ENCODE measurements around the gene ATP2C2.

Gene ATP2C2

DNA sequence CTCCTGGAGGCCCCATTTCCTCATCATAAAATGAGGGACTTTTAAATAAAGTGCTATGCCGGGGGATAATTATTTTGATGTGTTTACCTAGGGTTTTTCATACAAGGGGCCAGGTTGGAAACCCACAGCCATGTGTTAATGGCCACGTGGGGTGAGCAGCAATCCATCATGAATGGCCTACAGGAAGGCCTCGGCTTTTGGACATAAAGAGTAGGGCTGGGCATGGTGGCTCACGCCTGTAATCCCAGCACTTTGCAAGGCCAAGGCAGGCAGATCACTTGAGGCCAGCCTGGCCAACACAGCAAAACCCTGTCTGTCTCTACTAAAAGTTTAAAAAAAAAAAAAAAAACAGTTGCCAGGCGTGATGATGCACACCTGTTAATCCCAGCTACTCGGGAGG is 95.8 kb downstream of the ATP2C2 start:
- TF ChIP-seq POLR2A (IDR thresholded peaks at IDR 0.05; ENCODE audit: extremely low read depth, insufficient read length) (no peak), MYC (IDR thresholded peaks at IDR 0.05; ENCODE audit: low read depth, low read length) (no peak)
- TF ChIP-seq, protein P1, sequence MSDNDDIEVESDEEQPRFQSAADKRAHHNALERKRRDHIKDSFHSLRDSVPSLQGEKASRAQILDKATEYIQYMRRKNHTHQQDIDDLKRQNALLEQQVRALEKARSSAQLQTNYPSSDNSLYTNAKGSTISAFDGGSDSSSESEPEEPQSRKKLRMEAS (IDR thresholded peaks at IDR 0.05; ENCODE audit: low read depth, low read length) = no peak
- TF ChIP-seq, protein P2, sequence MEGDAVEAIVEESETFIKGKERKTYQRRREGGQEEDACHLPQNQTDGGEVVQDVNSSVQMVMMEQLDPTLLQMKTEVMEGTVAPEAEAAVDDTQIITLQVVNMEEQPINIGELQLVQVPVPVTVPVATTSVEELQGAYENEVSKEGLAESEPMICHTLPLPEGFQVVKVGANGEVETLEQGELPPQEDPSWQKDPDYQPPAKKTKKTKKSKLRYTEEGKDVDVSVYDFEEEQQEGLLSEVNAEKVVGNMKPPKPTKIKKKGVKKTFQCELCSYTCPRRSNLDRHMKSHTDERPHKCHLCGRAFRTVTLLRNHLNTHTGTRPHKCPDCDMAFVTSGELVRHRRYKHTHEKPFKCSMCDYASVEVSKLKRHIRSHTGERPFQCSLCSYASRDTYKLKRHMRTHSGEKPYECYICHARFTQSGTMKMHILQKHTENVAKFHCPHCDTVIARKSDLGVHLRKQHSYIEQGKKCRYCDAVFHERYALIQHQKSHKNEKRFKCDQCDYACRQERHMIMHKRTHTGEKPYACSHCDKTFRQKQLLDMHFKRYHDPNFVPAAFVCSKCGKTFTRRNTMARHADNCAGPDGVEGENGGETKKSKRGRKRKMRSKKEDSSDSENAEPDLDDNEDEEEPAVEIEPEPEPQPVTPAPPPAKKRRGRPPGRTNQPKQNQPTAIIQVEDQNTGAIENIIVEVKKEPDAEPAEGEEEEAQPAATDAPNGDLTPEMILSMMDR (IDR thresholded peaks at IDR 0.05; ENCODE audit: low read depth, low read length) = no peak
- DNase-seq (ENCODE audit: low read depth) = no peak
- no peak overlapping the region for H3K4me3 ChIP-seq (ENCODE audit: low read depth, low read length)

DNA sequence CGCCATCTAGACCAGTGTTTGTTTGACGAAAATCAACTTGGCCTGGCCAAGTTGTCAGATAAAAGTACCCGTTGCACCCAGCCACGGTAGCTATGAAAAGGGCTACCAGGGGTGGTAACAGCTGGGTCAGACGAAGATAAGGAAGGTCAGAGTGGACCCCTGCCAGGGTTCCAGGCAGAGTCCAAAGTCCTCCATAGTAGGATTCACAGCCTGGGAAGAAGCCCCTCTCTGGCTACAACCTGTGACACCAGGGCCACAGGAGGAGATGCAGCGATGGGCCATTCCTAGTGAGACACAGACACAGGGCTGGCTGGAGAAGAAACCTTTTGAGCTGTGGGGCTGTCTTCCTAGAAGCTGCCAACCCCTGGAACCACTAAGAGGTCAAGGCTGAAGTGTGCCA is 96.8 kb downstream of the ATP2C2 start:
- TF ChIP-seq, protein P2 (IDR thresholded peaks at IDR 0.05; ENCODE audit: low read depth, low read length) = no peak
- TF ChIP-seq, protein P1 (IDR thresholded peaks at IDR 0.05; ENCODE audit: low read depth, low read length) = no peak
- TF ChIP-seq POLR2A (IDR thresholded peaks at IDR 0.05; ENCODE audit: extremely low read depth, insufficient read length) = no peak
- no peak for TF ChIP-seq MYC (IDR thresholded peaks at IDR 0.05; ENCODE audit: low read depth, low read length)
- peak; percentile 19 for DNase-seq (ENCODE audit: low read depth)
- no peak overlapping the region for H3K4me3 ChIP-seq (ENCODE audit: low read depth, low read length)

DNA sequence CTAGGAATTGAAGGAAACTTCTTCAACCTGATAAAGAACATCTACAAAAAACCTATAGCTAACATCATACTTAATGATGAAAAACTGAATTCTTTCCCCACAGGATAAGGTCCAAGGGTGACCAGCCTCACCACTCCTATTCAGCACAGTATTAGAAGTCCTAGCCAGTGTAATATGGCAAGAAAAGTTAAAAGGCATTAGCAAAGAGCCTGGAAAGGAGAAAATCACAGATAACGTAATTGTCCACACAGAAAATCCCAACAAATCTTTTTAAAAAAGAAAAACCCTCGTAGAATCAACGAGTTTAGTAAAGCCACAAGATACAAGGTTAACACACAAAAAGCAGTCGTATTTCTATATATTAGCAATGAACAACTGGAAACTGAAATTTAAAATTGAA is 98.4 kb downstream of the ATP2C2 start:
- DNase-seq (ENCODE audit: low read depth) = no peak
- no peak overlapping the region for H3K4me3 ChIP-seq (ENCODE audit: low read depth, low read length)
- TF ChIP-seq, protein P1 (IDR thresholded peaks at IDR 0.05; ENCODE audit: low read depth, low read length) = no peak
- TF ChIP-seq POLR2A (IDR thresholded peaks at IDR 0.05; ENCODE audit: extremely low read depth, insufficient read length) = no peak
- TF ChIP-seq, protein P2 (IDR thresholded peaks at IDR 0.05; ENCODE audit: low read depth, low read length) = no peak
- no peak for TF ChIP-seq MYC (IDR thresholded peaks at IDR 0.05; ENCODE audit: low read depth, low read length)

DNA sequence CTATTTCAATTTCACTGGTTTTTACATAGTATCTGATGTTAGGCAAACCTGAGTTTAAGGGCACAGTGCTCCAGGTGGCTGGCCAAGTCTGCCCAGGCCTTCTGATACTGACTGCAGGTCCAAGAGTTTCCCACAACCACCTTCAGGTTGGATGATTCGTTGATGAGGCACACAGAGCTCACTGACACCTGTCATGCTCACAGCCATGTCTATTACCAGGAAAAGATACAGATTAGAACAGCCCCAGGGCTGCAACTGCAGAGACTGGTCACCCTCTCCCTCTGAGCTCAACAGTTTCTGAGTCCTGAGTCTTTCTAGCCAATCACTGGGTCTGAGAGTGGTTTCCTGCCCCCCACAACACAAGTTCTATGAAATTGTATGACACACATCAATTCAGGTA is 98.9 kb downstream of the ATP2C2 start:
- TF ChIP-seq MYC (IDR thresholded peaks at IDR 0.05; ENCODE audit: low read depth, low read length) (no peak), POLR2A (IDR thresholded peaks at IDR 0.05; ENCODE audit: extremely low read depth, insufficient read length) (no peak)
- TF ChIP-seq, protein P2 (IDR thresholded peaks at IDR 0.05; ENCODE audit: low read depth, low read length) = no peak
- TF ChIP-seq, protein P1 (IDR thresholded peaks at IDR 0.05; ENCODE audit: low read depth, low read length) = no peak

DNA sequence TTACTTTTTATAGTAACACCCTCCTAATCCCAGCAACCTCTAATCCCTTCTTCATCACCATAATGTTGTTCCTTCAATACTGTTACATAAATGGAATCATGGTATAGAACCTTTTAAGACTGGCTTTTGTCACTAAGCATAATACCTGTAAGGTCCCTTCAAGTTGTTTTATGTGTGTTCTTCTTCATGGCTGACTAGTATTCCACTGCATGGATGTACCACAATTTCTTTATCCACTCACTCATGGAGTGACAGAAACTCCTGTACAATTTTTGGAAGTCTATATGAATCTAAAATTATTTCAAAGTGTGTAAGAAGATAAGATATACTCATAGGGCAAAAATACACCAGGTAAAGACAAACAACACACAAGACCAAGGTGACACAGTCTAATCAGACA is 99.4 kb downstream of the ATP2C2 start:
- no peak for DNase-seq (ENCODE audit: low read depth)
- no peak overlapping the region for H3K4me3 ChIP-seq (ENCODE audit: low read depth, low read length)
- TF ChIP-seq POLR2A (IDR thresholded peaks at IDR 0.05; ENCODE audit: extremely low read depth, insufficient read length) = no peak
- TF ChIP-seq, protein P2 (IDR thresholded peaks at IDR 0.05; ENCODE audit: low read depth, low read length) = no peak
- TF ChIP-seq MYC (IDR thresholded peaks at IDR 0.05; ENCODE audit: low read depth, low read length) = no peak
- TF ChIP-seq, protein P1 (IDR thresholded peaks at IDR 0.05; ENCODE audit: low read depth, low read length) = no peak

More for the DNA sequence above, 98.9 kb downstream of the ATP2C2 start:
- DNase-seq (ENCODE audit: low read depth) = no peak
- no peak overlapping the region for H3K4me3 ChIP-seq (ENCODE audit: low read depth, low read length)
